ENCODE results near the gene ZFP62. TPM values are rescaled to one million over a fixed set of nuclear protein-coding genes. Genes with fewer than 3 reads are reported as not detected.

ZFP62 gene
- total RNA-seq, 1 donor from 2014 or later, result 65.4 TPM

DNA sequence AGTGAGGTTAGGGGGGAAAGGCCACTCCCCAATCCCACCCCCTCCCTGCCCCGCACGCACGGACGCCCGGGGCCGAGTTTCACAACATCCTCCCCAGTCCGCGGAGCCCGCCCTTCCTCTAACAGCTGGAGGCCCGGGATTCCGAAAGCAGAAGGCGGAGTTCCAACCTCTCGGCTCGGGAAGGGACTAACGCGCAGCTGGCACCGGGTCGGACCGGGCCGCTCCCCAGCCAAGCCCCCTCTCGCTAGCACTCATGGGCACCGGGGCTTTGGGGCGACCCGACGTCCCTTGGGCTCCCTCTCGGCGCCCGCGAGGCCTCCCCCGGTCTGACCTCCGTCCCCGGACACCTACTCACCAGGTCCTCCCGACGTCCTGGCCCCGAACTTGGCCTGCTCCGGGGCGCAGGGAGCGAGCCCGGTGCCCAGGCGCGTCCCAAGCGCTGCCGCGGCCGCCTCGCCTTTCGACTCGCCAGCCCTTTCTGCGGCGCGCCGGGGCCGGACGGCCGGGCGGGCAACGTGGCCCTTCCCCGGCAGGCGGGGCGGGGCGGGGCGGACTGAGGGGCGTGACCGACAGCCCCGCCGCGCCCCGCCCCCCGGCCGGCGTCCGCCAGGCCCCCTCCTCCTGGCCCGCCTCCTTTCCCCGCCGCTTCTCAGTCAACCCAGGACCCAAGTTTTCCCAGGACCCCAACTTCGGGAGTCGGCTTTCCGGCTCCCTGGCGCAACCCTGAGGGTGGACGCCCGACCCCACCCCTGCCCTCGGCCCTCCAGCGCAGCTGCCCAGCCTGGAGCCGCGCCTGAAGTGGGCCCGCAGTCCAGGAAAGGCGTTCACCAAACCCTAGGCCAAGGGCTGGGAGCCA, 58.5 kb downstream of the ZFP62 start, which contains the start of gene MGAT1:
Gene MGAT1, minus strand, starts transcription at position 482 of the 856 bp plus-strand sequence. CDS start 9,835 bp downstream, outside the sequence.
- TF ChIP-seq, protein P1, sequence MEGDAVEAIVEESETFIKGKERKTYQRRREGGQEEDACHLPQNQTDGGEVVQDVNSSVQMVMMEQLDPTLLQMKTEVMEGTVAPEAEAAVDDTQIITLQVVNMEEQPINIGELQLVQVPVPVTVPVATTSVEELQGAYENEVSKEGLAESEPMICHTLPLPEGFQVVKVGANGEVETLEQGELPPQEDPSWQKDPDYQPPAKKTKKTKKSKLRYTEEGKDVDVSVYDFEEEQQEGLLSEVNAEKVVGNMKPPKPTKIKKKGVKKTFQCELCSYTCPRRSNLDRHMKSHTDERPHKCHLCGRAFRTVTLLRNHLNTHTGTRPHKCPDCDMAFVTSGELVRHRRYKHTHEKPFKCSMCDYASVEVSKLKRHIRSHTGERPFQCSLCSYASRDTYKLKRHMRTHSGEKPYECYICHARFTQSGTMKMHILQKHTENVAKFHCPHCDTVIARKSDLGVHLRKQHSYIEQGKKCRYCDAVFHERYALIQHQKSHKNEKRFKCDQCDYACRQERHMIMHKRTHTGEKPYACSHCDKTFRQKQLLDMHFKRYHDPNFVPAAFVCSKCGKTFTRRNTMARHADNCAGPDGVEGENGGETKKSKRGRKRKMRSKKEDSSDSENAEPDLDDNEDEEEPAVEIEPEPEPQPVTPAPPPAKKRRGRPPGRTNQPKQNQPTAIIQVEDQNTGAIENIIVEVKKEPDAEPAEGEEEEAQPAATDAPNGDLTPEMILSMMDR (IDR thresholded peaks at IDR 0.05), result no peak
- TF ChIP-seq EZH2 (IDR thresholded peaks at IDR 0.05), result peak; percentile 30
- Histone ChIP-seq H3K36me3 (no peaks in the 10 kb centered on the region), H2AFZ (replicated peaks) (peak within 1 kb of the TSS; percentile 21), H3K9ac (peak within 1 kb of the TSS; percentile 63), H3K4me3 (peak within 1 kb of the TSS; percentile 95), H3F3A (ENCODE audit: low read depth) (peaks cover 22% of the 10 kb centered on the region), H4K20me1 (ENCODE audit: low read depth) (peaks cover 52% of the 10 kb centered on the region), H3K27me3 (no peaks in the 10 kb centered on the region), H3K4me2 (peak within 1 kb of the TSS; percentile 86), H3K27ac (peak within 1 kb of the TSS; percentile 78), H3K4me1 (peaks cover 17% of the 10 kb centered on the region), H3K79me2 (ENCODE audit: low read depth) (peaks cover 87% of the 10 kb centered on the region), H3K9me3 (ENCODE audit: low read depth) (no peaks in the 10 kb centered on the region)
- peaks cover 8% of the 10 kb centered on the region for H3K27me3 Mint-ChIP-seq (ENCODE audit: insufficient read depth, low read depth)
- peak within 1 kb of the TSS; percentile 89 for H3K4me3 Mint-ChIP-seq
- peaks cover 18% of the 10 kb centered on the region for H3K36me3 Mint-ChIP-seq
- peaks cover 40% of the 10 kb centered on the region for H3K4me1 Mint-ChIP-seq
- DNase-seq (ENCODE audit: low spot score), result peak; percentile 92
- H3K27ac Mint-ChIP-seq, result peak within 1 kb of the TSS; percentile 76
- H3K9me3 Mint-ChIP-seq, result no peaks in the 10 kb centered on the region

GRCh38 chr5:180801596-180802324, 59.3 kb downstream of the ZFP62 start:
- Histone ChIP-seq H3K79me2 (ENCODE audit: low read depth) (peaks cover 86% of the 10 kb centered on the region), H3K4me2 (peak overlapping the region; percentile 86), H4K20me1 (ENCODE audit: low read depth) (peaks cover 60% of the 10 kb centered on the region), H3K4me1 (peaks cover 17% of the 10 kb centered on the region), H3F3A (ENCODE audit: low read depth) (peaks cover 22% of the 10 kb centered on the region), H3K9ac (peak overlapping the region; percentile 63), H3K27me3 (no peaks in the 10 kb centered on the region), H3K9me3 (ENCODE audit: low read depth) (no peaks in the 10 kb centered on the region), H2AFZ (replicated peaks) (no peak overlapping the region), H3K4me3 (peak overlapping the region; percentile 95), H3K36me3 (no peaks in the 10 kb centered on the region), H3K27ac (no peak overlapping the region)
- DNase-seq (ENCODE audit: low spot score), result no peak
- Mint-ChIP-seq H3K9me3 (no peaks in the 10 kb centered on the region), H3K27ac (peak overlapping the region; percentile 76), H3K36me3 (peaks cover 19% of the 10 kb centered on the region), H3K4me3 (peak overlapping the region; percentile 89), H3K27me3 (ENCODE audit: insufficient read depth, low read depth) (peaks cover 8% of the 10 kb centered on the region), H3K4me1 (peaks cover 32% of the 10 kb centered on the region)
- TF ChIP-seq, protein P1 (IDR thresholded peaks at IDR 0.05), result no peak
- TF ChIP-seq EZH2phosphoT487 (IDR thresholded peaks at IDR 0.05), result no peak
- no peak for TF ChIP-seq EZH2 (IDR thresholded peaks at IDR 0.05)

GRCh38 chr5:180799902-180800801, 60.9 kb downstream of the ZFP62 start:
- TF ChIP-seq, protein P1 (IDR thresholded peaks at IDR 0.05), result no peak
- TF ChIP-seq EZH2phosphoT487 (IDR thresholded peaks at IDR 0.05) (no peak), EZH2 (IDR thresholded peaks at IDR 0.05) (no peak)

More at GRCh38 chr5:180799902-180800801, 60.9 kb downstream of the ZFP62 start:
- Histone ChIP-seq H3K9me3 (ENCODE audit: low read depth) (no peaks in the 10 kb centered on the region), H3F3A (ENCODE audit: low read depth) (peaks cover 18% of the 10 kb centered on the region), H3K36me3 (no peaks in the 10 kb centered on the region), H3K4me1 (peaks cover 17% of the 10 kb centered on the region), H3K27ac (no peak overlapping the region), H3K79me2 (ENCODE audit: low read depth) (peaks cover 88% of the 10 kb centered on the region), H3K4me2 (no peak overlapping the region), H3K4me3 (no peak overlapping the region), H3K9ac (no peak overlapping the region), H4K20me1 (ENCODE audit: low read depth) (peaks cover 76% of the 10 kb centered on the region), H2AFZ (replicated peaks) (no peak overlapping the region), H3K27me3 (no peaks in the 10 kb centered on the region)
- DNase-seq (ENCODE audit: low spot score), result no peak
- Mint-ChIP-seq H3K4me1 (peaks cover 26% of the 10 kb centered on the region), H3K9me3 (no peaks in the 10 kb centered on the region), H3K27ac (no peak overlapping the region), H3K36me3 (peaks cover 24% of the 10 kb centered on the region), H3K4me3 (peak overlapping the region; percentile 15), H3K27me3 (ENCODE audit: insufficient read depth, low read depth) (peaks cover 8% of the 10 kb centered on the region)
